T-cell (primary cell): ENCODE results near the gene MICAL2. TPM values are rescaled to one million over a fixed set of nuclear protein-coding genes. Genes with fewer than 3 reads are reported as not detected.
A peak's percentile ranks its signal among the peaks of the same experiment; 100 is the strongest.

Source experiments
- ATAC-seq, 4 experiments: fragments of 200-7000 bp in 3 of 4; fragments of 150-1000 bp in 1 of 4; cut with Tn5 transposase; replicated peaks in 1 of 4; 1 replicate in 3 of 4; 2 replicates in 1 of 4; pipeline ENCODE4 v1.10.0; 2021; ENCODE audit warnings: moderate library complexity in 3 of 4, mild to moderate bottlenecking in 2 of 4, moderate number of reproducible peaks in 1 of 4
- CTCF ChIA-PET, 2 donors: fragments of 300-600 bp; sonication (Branson Sonifier 250); formaldehyde crosslinking; loops; one replicate each; lab custom pipeline; 2022; ENCODE audit warnings: antibody characterized with exemption in 2 of 2; lab: Charles Lee
- POLR2A ChIA-PET, 2 donors: fragments of 300-600 bp; sonication (Branson Sonifier 250); formaldehyde crosslinking; loops; one replicate each; lab custom pipeline; 2022; ENCODE audit warnings: antibody characterized with exemption in 2 of 2; lab: Charles Lee
- DNase-seq, 35 experiments: peaks; one replicate each; pipeline versions ENCODE4 v3.0.0 to v3.0.0-alpha.2; 2013 to 2023
- H3K27ac ChIP-seq: one replicate; pipeline ENCODE4 v1.5.1; 2013; ENCODE audit warnings: low read length
- H3K27me3 ChIP-seq, 2 experiments: replicated peaks in 1 of 2; 1 replicate in 1 of 2; 2 replicates in 1 of 2; pipeline versions ENCODE4 v1.6.1 to v1.7.0; 2013; ENCODE audit warnings: low read length in 1 of 2, mixed read lengths in 1 of 2; ENCODE audit not compliant: control insufficient read depth in 2 of 2, insufficient read depth in 2 of 2; ENCODE audit errors: extremely low read depth in 1 of 2
- H3K36me3 ChIP-seq, 2 donors: 1 replicate in 1 of 2; 2 replicates in 1 of 2; pipeline versions ENCODE4 v1.6.1 to v1.7.0; 2013; ENCODE audit warnings: low read length in 1 of 2; ENCODE audit not compliant: control insufficient read depth in 2 of 2, insufficient read depth in 1 of 2; ENCODE audit errors: extremely low read depth in 1 of 2
- H3K4me1 ChIP-seq, 2 experiments: 1 replicate in 1 of 2; 2 replicates in 1 of 2; pipeline versions ENCODE4 v1.6.1 to v1.7.0; 2013; ENCODE audit warnings: low read length in 2 of 2, mixed read lengths in 1 of 2; ENCODE audit not compliant: insufficient read depth in 2 of 2, control insufficient read depth in 1 of 2; ENCODE audit errors: extremely low read depth in 1 of 2
- H3K4me3 ChIP-seq, 2 donors: 1 replicate in 1 of 2; 2 replicates in 1 of 2; pipeline versions ENCODE4 v1.5.1 to v1.7.0; 2013; ENCODE audit warnings: mild to moderate bottlenecking in 2 of 2, low read length in 1 of 2, moderate library complexity in 1 of 2; ENCODE audit not compliant: control insufficient read depth in 1 of 2; ENCODE audit errors: extremely low read depth in 1 of 2
- H3K9me3 ChIP-seq: 2 replicates; pipeline ENCODE4 v1.7.0; 2013
- H3K27ac Mint-ChIP-seq, 2 donors: one replicate each; pipeline ENCODE4 v1.8.0; 2020 to 2021; ENCODE audit warnings: mild to moderate bottlenecking in 2 of 2, mixed read lengths in 2 of 2
- H3K27me3 Mint-ChIP-seq, 2 donors: one replicate each; pipeline ENCODE4 v1.8.0; 2021 to 2022; ENCODE audit warnings: mixed read lengths in 2 of 2
- H3K36me3 Mint-ChIP-seq: one replicate; pipeline ENCODE4 v1.8.0; 2021; ENCODE audit warnings: mixed read lengths
- H3K4me1 Mint-ChIP-seq, 3 donors: one replicate each; pipeline ENCODE4 v1.8.0; 2020 to 2022; ENCODE audit warnings: mixed read lengths in 3 of 3, mild to moderate bottlenecking in 1 of 3
- H3K4me3 Mint-ChIP-seq, 3 donors: one replicate each; pipeline ENCODE4 v1.8.0; 2020 to 2022; ENCODE audit warnings: mild to moderate bottlenecking in 3 of 3, mixed read lengths in 3 of 3, moderate library complexity in 3 of 3
- H3K9me3 Mint-ChIP-seq, 3 donors: one replicate each; pipeline ENCODE4 v1.8.0; 2020 to 2022; ENCODE audit warnings: mixed read lengths in 3 of 3
- WGBS: methylation state at CpG from one replicate; pipeline ENCODE4 v1.1.5; 2013; ENCODE audit warnings: missing lambda C conversion rate; ENCODE audit not compliant: insufficient coverage; 5-methylcytosine and 5-hydroxymethylcytosine counted together
- total RNA-seq, 35 experiments: library from RNA in 6 of 35; stranded (reverse) in 6 of 35; fragments of 120-200 nt in 1 of 35; gene quantifications; one replicate each; pipeline versions ENCODE4 v1.2.1 to v1.2.4 and lab custom pipeline; 2013 to 2026

MICAL2 gene
- total RNA-seq, 5 donors from 2014 or later (not counting 1 experiment from before 2014, with no cell fraction given) = 13.7 to 38.7 (median 22.9) TPM

- Histone ChIP-seq H3K36me3 (peaks cover 2 to 48% of the 10 kb centered on the region in 2 donors), H3K4me3 (no peak overlapping the region), H3K9me3 (no peaks in the 10 kb centered on the region), H3K27me3 (no peaks in the 10 kb centered on the region), H3K4me1 (peaks cover 15 to 51% of the 10 kb centered on the region in 2 experiments), H3K27ac (no peak overlapping the region)
- Mint-ChIP-seq H3K4me3 (no peak overlapping the region), H3K4me1 (peaks cover 37 to 54% (median 39%) of the 10 kb centered on the region in 3 donors), H3K36me3 (peaks cover 49% of the 10 kb centered on the region), H3K9me3 (no peaks in the 10 kb centered on the region), H3K27ac (no peak overlapping the region), H3K27me3 (no peaks in the 10 kb centered on the region)
- ATAC-seq (no peak), DNase-seq (no peak)
- POLR2A ChIA-PET = no interaction called here
- CTCF ChIA-PET = no interaction called here
- 80% methylated on average over 1 of the region's 4 CpGs for WGBS
These were observed 108.5 kb downstream of the MICAL2 start for GRCh38 chr11:12218909-12219308.

- CTCF ChIA-PET = no interaction called here
- no peaks in the 10 kb centered on the region for H3K9me3 ChIP-seq
- POLR2A ChIA-PET = interaction anchor here in 1 of 2 donors (0.6 kb wide), 1 partner anchor 11 kb away, joined by 5 read pairs; no protein-coding TSS in a partner anchor
- peaks cover 2 to 43% of the 10 kb centered on the region in 2 donors for H3K36me3 ChIP-seq
- H3K27ac Mint-ChIP-seq = no peak overlapping the region
- peaks cover 44 to 62% (median 48%) of the 10 kb centered on the region in 3 donors for H3K4me1 Mint-ChIP-seq
- ATAC-seq (no peak), DNase-seq (no peak)
- no peak overlapping the region for H3K4me3 ChIP-seq
- H3K27me3 Mint-ChIP-seq = no peaks in the 10 kb centered on the region
- peaks cover 21 to 59% of the 10 kb centered on the region in 2 experiments for H3K4me1 ChIP-seq
- 98% methylated on average over 4 of the region's 6 CpGs for WGBS
- H3K27me3 ChIP-seq = no peaks in the 10 kb centered on the region
- no peaks in the 10 kb centered on the region for H3K9me3 Mint-ChIP-seq
- no peak overlapping the region for H3K27ac ChIP-seq
- H3K4me3 Mint-ChIP-seq = no peak overlapping the region
- peaks cover 44% of the 10 kb centered on the region for H3K36me3 Mint-ChIP-seq
These were observed 109.4 kb downstream of the MICAL2 start for GRCh38 chr11:12219757-12220156.

- Mint-ChIP-seq H3K4me1 (peaks cover 46 to 62% (median 53%) of the 10 kb centered on the region in 3 donors), H3K27me3 (no peaks in the 10 kb centered on the region), H3K27ac (no peak overlapping the region), H3K36me3 (peaks cover 38% of the 10 kb centered on the region), H3K9me3 (no peaks in the 10 kb centered on the region), H3K4me3 (no peak overlapping the region)
- Histone ChIP-seq H3K36me3 (peaks cover 2 to 39% of the 10 kb centered on the region in 2 donors), H3K4me3 (no peak overlapping the region), H3K9me3 (no peaks in the 10 kb centered on the region), H3K4me1 (peaks cover 21 to 59% of the 10 kb centered on the region in 2 experiments), H3K27ac (no peak overlapping the region), H3K27me3 (no peaks in the 10 kb centered on the region)
- WGBS = 96% methylated on average over 9 of the region's 11 CpGs
- ChIA-PET POLR2A (no interaction called here), CTCF (no interaction called here)
- ATAC-seq = no peak
- no peak for DNase-seq
These were observed 109.9 kb downstream of the MICAL2 start for GRCh38 chr11:12220305-12220704.

- ATAC-seq = no peak
- H3K36me3 ChIP-seq = peaks cover 6 to 36% of the 10 kb centered on the region in 2 donors
- H3K4me3 ChIP-seq = no peak overlapping the region
- ChIA-PET CTCF (no interaction called here), POLR2A (no interaction called here)
- peaks cover 47 to 60% (median 56%) of the 10 kb centered on the region in 3 donors for H3K4me1 Mint-ChIP-seq
- peaks cover 37% of the 10 kb centered on the region for H3K36me3 Mint-ChIP-seq
- H3K9me3 Mint-ChIP-seq = no peaks in the 10 kb centered on the region
- peak overlapping the region; percentile 30 to 50 for H3K27ac Mint-ChIP-seq
- H3K4me3 Mint-ChIP-seq = no peak overlapping the region
- no peak overlapping the region for H3K27ac ChIP-seq
- peaks cover 21 to 60% of the 10 kb centered on the region in 2 experiments for H3K4me1 ChIP-seq
- WGBS = 93% methylated on average over 5 of the region's 6 CpGs
- DNase-seq = no peak
- no peaks in the 10 kb centered on the region for H3K27me3 Mint-ChIP-seq
- no peaks in the 10 kb centered on the region for H3K9me3 ChIP-seq
- H3K27me3 ChIP-seq = no peaks in the 10 kb centered on the region
These were observed 110.7 kb downstream of the MICAL2 start for GRCh38 chr11:12221051-12221535.

- peaks cover 47 to 57% (median 51%) of the 10 kb centered on the region in 3 donors for H3K4me1 Mint-ChIP-seq
- Histone ChIP-seq H3K27ac (peak overlapping the region; percentile 70), H3K4me1 (peaks cover 21 to 54% of the 10 kb centered on the region in 2 experiments), H3K36me3 (peaks cover 9 to 40% of the 10 kb centered on the region in 2 donors), H3K9me3 (no peaks in the 10 kb centered on the region), H3K27me3 (no peaks in the 10 kb centered on the region), H3K4me3 (no peak overlapping the region)
- H3K36me3 Mint-ChIP-seq = peaks cover 39% of the 10 kb centered on the region
- no peak for ATAC-seq
- peak in 1 of 35 experiments; percentile 28 for DNase-seq
- ChIA-PET CTCF (interaction anchor here (0.6 kb wide), 2 partner anchors 97 to 372 kb away, joined by 3 read pairs; no protein-coding TSS in a partner anchor), POLR2A (no interaction called here)
- H3K27me3 Mint-ChIP-seq = no peaks in the 10 kb centered on the region
- 32% methylated on average over 9 of the region's 17 CpGs for WGBS
- H3K9me3 Mint-ChIP-seq = no peaks in the 10 kb centered on the region
- H3K4me3 Mint-ChIP-seq = no peak overlapping the region
- peak overlapping the region; percentile 94 to 96 for H3K27ac Mint-ChIP-seq
These were observed 111.8 kb downstream of the MICAL2 start for GRCh38 chr11:12222055-12222792.

- Mint-ChIP-seq H3K27ac (peak overlapping the region; percentile 94 to 96), H3K27me3 (no peaks in the 10 kb centered on the region), H3K36me3 (peaks cover 35% of the 10 kb centered on the region), H3K9me3 (no peaks in the 10 kb centered on the region), H3K4me3 (peak overlapping the region; percentile 59 to 85 (median 62)), H3K4me1 (peaks cover 47 to 52% (median 51%) of the 10 kb centered on the region in 3 donors)
- H3K27ac ChIP-seq = peak overlapping the region; percentile 70
- H3K27me3 ChIP-seq = no peaks in the 10 kb centered on the region
- WGBS = 16% methylated on average over 6 of the region's 7 CpGs
- ChIA-PET POLR2A (interaction anchor here (0.6 to 2.4 kb wide), 6 partner anchors 8 to 152 kb away, joined by 3 to 12 read pairs (median 8); no protein-coding TSS in a partner anchor), CTCF (interaction anchor here (1.0 to 3.7 kb wide), 9 partner anchors 8 to 136 kb away, joined by 3 to 35 read pairs (median 4); no protein-coding TSS in a partner anchor)
- H3K4me1 ChIP-seq = peaks cover 21 to 52% of the 10 kb centered on the region in 2 experiments
- H3K9me3 ChIP-seq = no peaks in the 10 kb centered on the region
- DNase-seq = peak in 2 of 35 experiments; percentile 9 to 45
- ATAC-seq = peak in 3 of 4 experiments; percentile 3 to 18 (median 12)
- peak overlapping the region in 1 of 2 donors; percentile 35 for H3K4me3 ChIP-seq
- H3K36me3 ChIP-seq = peaks cover 9 to 38% of the 10 kb centered on the region in 2 donors
These were observed 113.6 kb downstream of the MICAL2 start for GRCh38 chr11:12223771-12224536.
